ENCODE measurements around the gene UBA1.

GRCh38 chrX:47248576-47248975, 54.9 kb downstream of the UBA1 start:
- TF ChIP-seq SP4 (CRISPR knock-in tag; IDR thresholded peaks at IDR 0.05): no peak
- TF ChIP-seq, protein P1, sequence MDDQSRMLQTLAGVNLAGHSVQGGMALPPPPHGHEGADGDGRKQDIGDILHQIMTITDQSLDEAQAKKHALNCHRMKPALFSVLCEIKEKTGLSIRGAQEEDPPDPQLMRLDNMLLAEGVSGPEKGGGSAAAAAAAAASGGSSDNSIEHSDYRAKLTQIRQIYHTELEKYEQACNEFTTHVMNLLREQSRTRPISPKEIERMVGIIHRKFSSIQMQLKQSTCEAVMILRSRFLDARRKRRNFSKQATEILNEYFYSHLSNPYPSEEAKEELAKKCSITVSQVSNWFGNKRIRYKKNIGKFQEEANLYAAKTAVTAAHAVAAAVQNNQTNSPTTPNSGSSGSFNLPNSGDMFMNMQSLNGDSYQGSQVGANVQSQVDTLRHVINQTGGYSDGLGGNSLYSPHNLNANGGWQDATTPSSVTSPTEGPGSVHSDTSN (CRISPR knock-in tag; IDR thresholded peaks at IDR 0.05; ENCODE audit: borderline replicate concordance): no peak
- TF ChIP-seq REPIN1 (CRISPR knock-in tag; IDR thresholded peaks at IDR 0.05; ENCODE audit: borderline replicate concordance, low read depth): no peak
- no peak for TF ChIP-seq GPBP1L1 (CRISPR knock-in tag; IDR thresholded peaks at IDR 0.05)
- TF ChIP-seq, protein P2, sequence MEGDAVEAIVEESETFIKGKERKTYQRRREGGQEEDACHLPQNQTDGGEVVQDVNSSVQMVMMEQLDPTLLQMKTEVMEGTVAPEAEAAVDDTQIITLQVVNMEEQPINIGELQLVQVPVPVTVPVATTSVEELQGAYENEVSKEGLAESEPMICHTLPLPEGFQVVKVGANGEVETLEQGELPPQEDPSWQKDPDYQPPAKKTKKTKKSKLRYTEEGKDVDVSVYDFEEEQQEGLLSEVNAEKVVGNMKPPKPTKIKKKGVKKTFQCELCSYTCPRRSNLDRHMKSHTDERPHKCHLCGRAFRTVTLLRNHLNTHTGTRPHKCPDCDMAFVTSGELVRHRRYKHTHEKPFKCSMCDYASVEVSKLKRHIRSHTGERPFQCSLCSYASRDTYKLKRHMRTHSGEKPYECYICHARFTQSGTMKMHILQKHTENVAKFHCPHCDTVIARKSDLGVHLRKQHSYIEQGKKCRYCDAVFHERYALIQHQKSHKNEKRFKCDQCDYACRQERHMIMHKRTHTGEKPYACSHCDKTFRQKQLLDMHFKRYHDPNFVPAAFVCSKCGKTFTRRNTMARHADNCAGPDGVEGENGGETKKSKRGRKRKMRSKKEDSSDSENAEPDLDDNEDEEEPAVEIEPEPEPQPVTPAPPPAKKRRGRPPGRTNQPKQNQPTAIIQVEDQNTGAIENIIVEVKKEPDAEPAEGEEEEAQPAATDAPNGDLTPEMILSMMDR (CRISPR knock-in tag; IDR thresholded peaks at IDR 0.05): no peak
- TF ChIP-seq PPARG (CRISPR knock-in tag; conservative IDR thresholded peaks at IDR 0.05): no peak
- no peak for TF ChIP-seq RFX3 (CRISPR knock-in tag; IDR thresholded peaks at IDR 0.05)
- no peak for TF ChIP-seq HDAC1 (CRISPR knock-in tag; IDR thresholded peaks at IDR 0.05)
- no peak for TF ChIP-seq ZNF383 (CRISPR knock-in tag; IDR thresholded peaks at IDR 0.05; ENCODE audit: borderline replicate concordance)
- TF ChIP-seq GABPA (IDR thresholded peaks at IDR 0.05; ENCODE audit: low read depth, low read length): no peak
- TF ChIP-seq GABPA (CRISPR knock-in tag; IDR thresholded peaks at IDR 0.05; ENCODE audit: low read depth): no peak
